RKO (cell line): ENCODE measurements around the gene ABCB1.
"Not testable (repeated sequence)": the region's sequence is repeated elsewhere in the genome, so short reads cannot be mapped to it uniquely, and the experiment has no call there.

Experiments
- DNase-seq: peaks from one replicate; pipeline ENCODE4 v3.0.0-alpha.2; 2016; ENCODE audit warnings: low spot score

ABCB1 gene

DNA sequence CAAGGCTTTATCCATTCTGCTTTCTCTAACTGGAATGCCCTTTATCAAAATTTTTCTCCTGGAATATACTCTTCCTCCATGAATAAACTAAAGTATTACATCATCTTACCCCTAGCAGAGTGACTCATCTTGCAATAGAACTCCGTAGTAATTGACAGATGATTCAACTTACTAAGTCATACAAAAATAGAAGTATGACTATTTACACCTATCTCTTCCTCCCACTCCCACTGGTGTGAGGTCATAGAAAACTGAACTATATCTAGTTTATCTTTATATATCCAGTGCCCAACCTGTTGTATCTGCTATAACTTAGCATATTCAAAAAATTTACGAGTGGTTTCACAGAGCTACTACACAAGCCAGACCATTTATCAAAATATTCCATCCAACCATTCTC lies 26.1 kb downstream of the ABCB1 start:
- peak; percentile 93 for DNase-seq

DNA sequence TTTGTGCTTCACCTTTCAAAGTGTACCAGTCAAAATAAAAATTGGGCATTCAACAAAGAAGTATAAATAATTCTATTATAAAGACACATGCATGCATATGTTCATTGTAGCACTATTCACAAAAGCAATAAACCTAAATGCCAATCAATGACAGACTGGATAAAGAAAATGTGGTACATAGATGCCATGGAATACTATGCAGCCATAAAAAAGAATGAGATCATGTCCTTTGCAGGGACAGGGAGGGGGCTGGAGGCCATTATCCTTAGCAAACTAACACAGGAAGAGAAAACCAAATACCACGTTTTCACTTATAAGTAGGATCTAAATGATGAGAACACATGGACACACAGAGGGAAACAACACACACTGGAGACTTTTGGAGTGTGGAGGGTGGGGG lies 28.2 kb downstream of the ABCB1 start:
- not testable (repeated sequence) for DNase-seq

DNA sequence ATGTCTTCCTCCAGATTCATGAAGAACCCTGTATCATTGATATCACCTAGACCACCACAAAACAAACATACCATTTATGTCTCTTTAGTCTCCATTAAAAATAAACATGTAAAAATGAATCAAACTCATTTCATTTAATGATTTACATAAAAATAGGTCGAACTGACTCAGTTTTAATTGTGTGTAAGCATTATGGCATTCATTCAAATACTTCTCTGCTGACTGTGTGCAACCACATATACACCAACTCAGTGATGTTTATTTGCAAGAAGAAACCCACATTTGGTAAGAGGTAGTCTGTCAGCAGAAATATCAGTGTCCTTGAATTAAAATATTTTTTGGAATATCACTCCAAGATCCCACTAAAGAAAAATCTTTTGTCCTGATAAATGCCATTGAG lies 30.5 kb downstream of the ABCB1 start:
- DNase-seq: peak; percentile 64

GRCh38 chr7:87567052-87567451 lies 33.6 kb downstream of the ABCB1 start:
- DNase-seq: no peak

DNA sequence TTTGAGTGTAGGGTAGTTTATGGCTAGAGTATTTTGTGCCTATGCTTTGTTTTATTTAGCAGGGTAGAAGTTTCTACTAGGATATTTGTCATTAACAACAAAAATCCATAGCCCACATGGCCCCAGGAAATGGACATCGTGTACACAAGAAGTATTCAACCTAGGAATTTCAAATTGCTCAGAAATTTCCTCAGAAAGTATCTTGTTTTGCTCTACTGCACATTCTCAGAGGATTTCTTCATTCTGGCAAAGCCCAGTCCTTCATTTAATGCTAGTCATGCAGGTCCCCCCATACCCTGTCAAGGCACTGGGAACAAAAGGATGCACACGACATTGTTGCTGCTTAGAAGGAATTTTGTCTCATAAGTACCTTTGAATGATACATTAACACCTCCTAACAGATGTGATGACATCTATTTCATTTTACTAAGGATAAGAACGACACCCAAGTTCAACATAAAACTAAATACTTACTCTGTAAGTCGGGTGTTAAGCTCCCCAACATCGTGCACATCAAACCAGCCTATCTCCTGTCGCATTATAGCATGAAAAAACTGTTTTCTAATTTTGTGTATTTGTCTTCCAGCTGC lies 34.3 kb downstream of the ABCB1 start:
- no peak for DNase-seq

GRCh38 chr7:87565877-87566276 lies 34.8 kb downstream of the ABCB1 start:
- DNase-seq: no peak

- peak; percentile 59 for DNase-seq
These were observed 36.3 kb downstream of the ABCB1 start for GRCh38 chr7:87564296-87564963.

DNA sequence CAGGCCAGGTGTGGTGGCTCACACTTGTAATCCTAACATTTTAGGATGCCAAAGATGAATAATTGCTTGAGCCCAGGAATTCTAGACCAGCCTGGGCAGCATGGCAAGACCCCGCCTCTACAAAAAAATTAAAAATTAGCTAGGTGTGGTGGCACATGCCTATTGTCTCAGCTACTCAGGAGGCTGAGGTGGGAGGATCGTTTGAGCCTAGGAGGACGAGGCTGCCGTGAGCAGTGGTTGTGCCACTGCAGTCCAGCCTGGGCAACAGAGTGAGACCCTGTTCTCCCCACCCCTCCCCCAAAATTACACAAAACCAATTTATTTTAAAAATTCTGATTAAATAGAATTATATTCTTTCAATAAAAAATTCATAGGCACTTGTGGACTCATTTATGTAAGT lies 39.0 kb downstream of the ABCB1 start:
- no peak for DNase-seq

DNA sequence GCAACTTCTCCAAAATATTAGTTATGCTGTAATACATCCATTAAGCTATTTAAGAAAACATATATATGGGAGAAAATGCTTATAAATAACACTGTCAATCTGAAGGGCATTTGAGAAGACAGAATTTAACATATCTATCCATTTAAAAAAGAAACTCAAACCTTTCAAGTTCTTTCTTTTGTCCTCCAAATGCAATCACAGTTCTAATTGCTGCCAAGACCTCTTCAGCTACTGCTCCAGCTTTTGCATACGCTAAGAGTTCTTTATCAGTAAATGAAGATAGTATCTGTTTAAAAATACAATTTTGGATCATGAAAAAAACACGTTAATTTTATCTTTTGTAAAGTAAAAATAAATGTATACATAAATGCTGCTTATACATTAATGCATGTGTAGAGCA lies 39.6 kb downstream of the ABCB1 start:
- DNase-seq: no peak

- no peak for DNase-seq
These were observed 48.3 kb downstream of the ABCB1 start for GRCh38 chr7:87552351-87552900.

- no peak for DNase-seq
These were observed 52.4 kb downstream of the ABCB1 start for GRCh38 chr7:87548123-87548919.

DNA sequence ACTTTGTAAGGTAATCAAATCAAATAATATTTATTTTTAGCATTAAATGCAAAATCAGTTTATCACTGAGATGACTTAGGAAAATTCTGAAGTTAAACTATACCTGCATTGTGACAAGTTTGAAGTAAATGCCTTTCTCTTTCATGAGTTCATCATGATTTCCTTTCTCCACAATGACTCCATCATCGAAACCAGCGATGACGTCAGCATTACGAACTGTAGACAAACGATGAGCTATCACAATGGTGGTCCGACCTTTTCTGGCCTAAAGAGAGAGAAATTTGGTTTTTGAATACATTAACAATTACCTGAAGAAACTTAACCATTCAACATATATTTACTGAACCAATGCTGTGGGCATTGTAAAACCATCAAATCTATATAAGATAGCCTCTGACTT lies 54.9 kb downstream of the ABCB1 start:
- no peak for DNase-seq

DNA sequence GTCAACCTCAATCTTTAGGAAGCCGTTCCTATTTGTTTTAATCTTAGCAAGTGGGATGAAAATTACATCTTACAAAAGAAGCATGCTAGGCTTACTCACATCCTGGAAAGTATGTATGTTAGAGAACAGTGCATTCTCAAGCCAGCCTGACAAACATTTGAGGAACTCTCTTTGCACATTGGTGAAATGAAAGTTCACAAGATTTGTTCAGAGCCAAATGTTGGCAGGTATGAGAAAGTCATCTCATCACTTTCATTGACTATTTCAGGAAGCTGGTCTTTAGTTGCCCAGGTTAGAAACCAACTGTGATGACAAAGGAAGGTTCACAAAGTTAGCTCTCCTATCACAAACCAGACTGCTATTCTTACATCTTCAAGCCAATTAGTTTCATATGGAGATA lies 57.1 kb downstream of the ABCB1 start:
- DNase-seq: no peak

DNA sequence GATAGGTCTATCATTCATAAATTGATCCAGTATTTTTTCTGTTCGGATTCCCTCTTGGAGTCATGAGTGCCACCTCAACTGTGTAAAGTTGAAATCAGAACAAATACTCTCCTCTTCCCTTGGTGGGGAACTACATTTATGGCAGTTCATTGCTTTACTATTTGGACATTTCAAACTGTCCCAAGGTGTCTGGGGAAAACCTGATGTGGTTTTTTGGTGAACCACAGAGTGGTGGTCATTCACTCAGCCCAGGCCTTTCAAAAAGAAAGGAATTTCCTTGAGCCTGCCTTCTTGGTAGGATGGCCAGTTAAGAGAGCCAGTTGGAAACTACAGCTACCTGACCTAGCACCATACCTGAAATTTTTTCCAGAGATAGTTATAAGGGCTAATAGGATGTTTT lies 59.0 kb downstream of the ABCB1 start:
- DNase-seq: no peak

GRCh38 chr7:87538052-87538451 lies 62.6 kb downstream of the ABCB1 start:
- no peak for DNase-seq

- no peak for DNase-seq
These were observed 66.6 kb downstream of the ABCB1 start for GRCh38 chr7:87534072-87534471.

- no peak for DNase-seq
These were observed 70.6 kb downstream of the ABCB1 start for GRCh38 chr7:87530126-87530525.

DNA sequence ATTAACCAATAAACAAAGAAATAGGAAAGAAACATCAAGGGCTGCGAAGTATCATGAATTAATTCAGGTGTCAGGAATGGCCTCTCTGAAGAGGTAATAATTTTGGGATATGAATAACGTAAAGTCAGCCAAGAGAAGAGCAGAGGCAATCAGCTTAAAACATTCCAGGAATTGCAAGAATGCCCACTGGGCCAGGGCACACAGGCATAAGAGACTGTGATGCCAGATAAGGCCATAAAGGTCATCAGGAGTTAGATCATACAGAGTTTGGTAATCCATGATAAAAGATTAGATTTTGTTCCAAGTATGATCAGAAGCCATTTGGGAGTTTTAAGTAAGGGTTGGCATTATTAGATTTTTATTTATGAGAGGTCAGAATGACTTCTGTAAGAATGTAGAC lies 72.0 kb downstream of the ABCB1 start:
- no peak for DNase-seq

- no peak for DNase-seq
These were observed 81.9 kb downstream of the ABCB1 start for GRCh38 chr7:87518735-87519134.

DNA sequence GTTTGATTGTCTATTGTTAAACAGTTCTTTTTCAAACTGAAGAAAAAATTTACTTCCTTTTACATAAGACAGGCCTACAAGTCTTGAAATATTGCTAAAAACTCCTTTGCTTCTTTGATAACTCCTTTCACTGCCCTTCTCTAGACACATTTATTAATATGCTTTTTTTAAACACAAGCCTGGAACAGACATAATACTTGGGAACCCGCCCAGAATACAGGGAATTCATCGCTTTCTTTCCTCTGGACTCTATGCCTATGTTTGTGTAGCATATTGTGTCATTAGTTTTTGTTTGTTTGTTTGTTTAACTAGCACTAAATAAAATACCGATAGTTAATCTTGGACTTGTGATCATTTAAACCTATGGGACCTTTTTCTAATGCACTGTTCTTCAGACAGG lies 82.8 kb downstream of the ABCB1 start:
- no peak for DNase-seq

DNA sequence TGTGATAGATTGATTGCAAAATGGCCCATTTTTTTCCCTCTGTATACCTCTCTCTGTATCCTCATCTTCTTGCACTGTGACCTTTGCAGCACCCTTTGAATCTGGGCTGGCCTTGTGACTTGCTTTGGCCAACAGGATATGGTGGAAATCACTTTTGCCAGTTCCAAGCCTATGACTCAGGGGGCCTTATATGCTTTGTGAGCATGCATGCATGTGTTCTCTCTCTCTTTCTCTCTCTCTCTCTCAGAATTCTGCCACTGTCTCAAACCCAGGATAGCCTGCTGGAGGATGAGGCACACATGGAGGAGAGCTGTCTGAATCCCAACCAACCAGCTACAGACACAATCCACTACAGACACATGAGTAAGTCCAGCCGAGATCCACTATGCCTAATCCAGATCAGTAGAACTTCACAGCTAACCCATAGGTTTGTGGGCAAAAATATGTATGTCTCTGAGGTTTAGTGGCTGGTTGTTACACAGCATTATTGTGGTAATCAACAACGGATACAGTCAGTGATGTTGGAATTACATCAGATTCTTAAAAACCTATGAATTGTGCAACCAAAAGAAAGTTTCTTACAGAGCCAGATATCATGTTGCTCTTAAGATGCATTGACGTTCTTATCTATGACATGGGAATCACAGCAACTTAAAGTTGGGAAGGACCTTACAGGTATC lies 83.4 kb downstream of the ABCB1 start:
- DNase-seq: no peak

GRCh38 chr7:87513735-87514335 lies 86.8 kb downstream of the ABCB1 start:
- DNase-seq: no peak
